Measurements from ENCODE around the gene MED6.

MED6 gene

GRCh38 chr14:70597731-70598130 lies 2.7 kb downstream of the MED6 start:
- no peak for DNase-seq

- DNase-seq, result no peak
Measured at GRCh38 chr14:70595443-70596185, 4.8 kb downstream of the MED6 start.

- no peak for DNase-seq
Measured at GRCh38 chr14:70594461-70594860, 6.0 kb downstream of the MED6 start.

GRCh38 chr14:70585231-70585630 lies 15.2 kb downstream of the MED6 start:
- DNase-seq, result no peak

- DNase-seq, result no peak
Measured at GRCh38 chr14:70576891-70577290, 23.6 kb downstream of the MED6 start.

- no peak for DNase-seq
Measured at GRCh38 chr14:70573050-70573449, 27.4 kb downstream of the MED6 start.

GRCh38 chr14:70571139-70571538 lies 29.3 kb downstream of the MED6 start:
- DNase-seq, result no peak

GRCh38 chr14:70567791-70568190 lies 32.7 kb downstream of the MED6 start:
- no peak for DNase-seq

GRCh38 chr14:70563869-70564268 lies 36.6 kb downstream of the MED6 start:
- DNase-seq, result no peak

GRCh38 chr14:70563417-70563816 lies 37.0 kb downstream of the MED6 start:
- no peak for DNase-seq

- DNase-seq, result no peak
Measured at GRCh38 chr14:70558356-70558755, 42.1 kb downstream of the MED6 start.

- no peak for DNase-seq
Measured at GRCh38 chr14:70555890-70556289, 44.6 kb downstream of the MED6 start.

GRCh38 chr14:70538087-70538486 lies 62.4 kb downstream of the MED6 start:
- DNase-seq, result no peak

GRCh38 chr14:70536830-70537229 lies 63.6 kb downstream of the MED6 start:
- DNase-seq, result no peak

GRCh38 chr14:70534904-70535303 lies 65.6 kb downstream of the MED6 start, which contains the start of gene ADAM20:
TSS of gene ADAM20 (minus strand) at chr14:70535004. CDS start at chr14:70524757, 10,247 bp downstream.
- DNase-seq, result no peak
